NB4 (cell line): ENCODE measurements around the gene HSD3B7.

Source experiments
- DNase-seq: peaks from one replicate; pipeline ENCODE4 v3.0.0; 2010; ENCODE audit warnings: low read depth
- H3K4me3 ChIP-seq: one replicate; pipeline ENCODE4 v1.5.1; 2011; ENCODE audit warnings: mild to moderate bottlenecking, low read depth, low read length, moderate library complexity
- MYC ChIP-seq: IDR thresholded peaks from 2 replicates; pipeline ENCODE4 v1.6.1; 2011; ENCODE audit warnings: low read depth, low read length
- POLR2A ChIP-seq: IDR thresholded peaks from 2 replicates; pipeline ENCODE4 v1.6.1; 2011; ENCODE audit warnings: mild to moderate bottlenecking; ENCODE audit not compliant: insufficient read length; ENCODE audit errors: extremely low read depth
- TF ChIP-seq, protein P1 (sequence below): IDR thresholded peaks from one replicate; pipeline ENCODE4 v1.5.1; 2012; ENCODE audit warnings: low read depth, low read length
- TF ChIP-seq, protein P2 (sequence below): IDR thresholded peaks from 2 replicates; pipeline ENCODE4 v1.6.1; 2011; ENCODE audit warnings: low read depth, low read length

HSD3B7 gene

DNA sequence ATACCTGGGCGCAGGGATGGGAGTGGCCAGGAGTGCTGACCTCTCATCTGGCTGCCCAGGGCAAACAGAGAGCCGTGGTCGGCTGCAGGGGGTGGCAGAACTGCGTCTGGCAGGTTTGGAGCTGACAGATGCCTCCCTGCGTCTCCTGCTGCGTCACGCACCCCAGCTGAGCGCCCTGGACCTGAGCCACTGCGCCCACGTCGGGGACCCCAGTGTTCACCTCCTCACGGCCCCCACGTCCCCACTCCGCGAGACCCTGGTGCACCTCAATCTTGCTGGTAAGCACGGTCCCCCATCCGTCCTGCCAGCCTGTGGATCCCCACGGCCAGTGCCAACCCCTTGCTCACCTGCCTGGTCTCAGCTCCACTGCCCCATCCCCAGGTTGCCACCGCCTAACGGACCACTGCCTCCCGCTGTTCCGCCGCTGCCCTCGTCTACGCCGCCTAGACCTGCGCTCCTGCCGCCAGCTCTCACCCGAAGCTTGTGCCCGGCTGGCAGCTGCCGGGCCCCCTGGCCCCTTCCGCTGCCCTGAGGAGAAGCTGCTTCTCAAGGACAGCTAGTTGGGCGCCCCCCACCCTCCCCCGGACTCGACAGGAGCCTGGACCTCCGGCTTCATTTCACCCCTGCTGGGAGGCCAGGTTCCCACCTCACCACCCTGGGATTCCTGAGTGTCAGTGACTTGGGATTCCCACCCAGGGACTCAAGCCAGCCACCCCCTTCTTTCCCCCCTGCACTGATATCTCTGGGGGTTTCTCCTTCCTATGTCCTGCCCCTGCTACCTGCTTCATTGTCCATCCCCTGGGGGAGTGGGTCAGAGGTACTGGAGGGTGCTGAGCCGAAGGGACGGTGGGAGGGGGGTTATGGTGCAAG is 38.1 kb upstream of the HSD3B7 start:
- no peak for TF ChIP-seq POLR2A
- TF ChIP-seq, protein P1, sequence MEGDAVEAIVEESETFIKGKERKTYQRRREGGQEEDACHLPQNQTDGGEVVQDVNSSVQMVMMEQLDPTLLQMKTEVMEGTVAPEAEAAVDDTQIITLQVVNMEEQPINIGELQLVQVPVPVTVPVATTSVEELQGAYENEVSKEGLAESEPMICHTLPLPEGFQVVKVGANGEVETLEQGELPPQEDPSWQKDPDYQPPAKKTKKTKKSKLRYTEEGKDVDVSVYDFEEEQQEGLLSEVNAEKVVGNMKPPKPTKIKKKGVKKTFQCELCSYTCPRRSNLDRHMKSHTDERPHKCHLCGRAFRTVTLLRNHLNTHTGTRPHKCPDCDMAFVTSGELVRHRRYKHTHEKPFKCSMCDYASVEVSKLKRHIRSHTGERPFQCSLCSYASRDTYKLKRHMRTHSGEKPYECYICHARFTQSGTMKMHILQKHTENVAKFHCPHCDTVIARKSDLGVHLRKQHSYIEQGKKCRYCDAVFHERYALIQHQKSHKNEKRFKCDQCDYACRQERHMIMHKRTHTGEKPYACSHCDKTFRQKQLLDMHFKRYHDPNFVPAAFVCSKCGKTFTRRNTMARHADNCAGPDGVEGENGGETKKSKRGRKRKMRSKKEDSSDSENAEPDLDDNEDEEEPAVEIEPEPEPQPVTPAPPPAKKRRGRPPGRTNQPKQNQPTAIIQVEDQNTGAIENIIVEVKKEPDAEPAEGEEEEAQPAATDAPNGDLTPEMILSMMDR = no peak
- TF ChIP-seq, protein P2, sequence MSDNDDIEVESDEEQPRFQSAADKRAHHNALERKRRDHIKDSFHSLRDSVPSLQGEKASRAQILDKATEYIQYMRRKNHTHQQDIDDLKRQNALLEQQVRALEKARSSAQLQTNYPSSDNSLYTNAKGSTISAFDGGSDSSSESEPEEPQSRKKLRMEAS = no peak
- no peak for TF ChIP-seq MYC
- H3K4me3 ChIP-seq = no peak overlapping the region
- no peak for DNase-seq

DNA sequence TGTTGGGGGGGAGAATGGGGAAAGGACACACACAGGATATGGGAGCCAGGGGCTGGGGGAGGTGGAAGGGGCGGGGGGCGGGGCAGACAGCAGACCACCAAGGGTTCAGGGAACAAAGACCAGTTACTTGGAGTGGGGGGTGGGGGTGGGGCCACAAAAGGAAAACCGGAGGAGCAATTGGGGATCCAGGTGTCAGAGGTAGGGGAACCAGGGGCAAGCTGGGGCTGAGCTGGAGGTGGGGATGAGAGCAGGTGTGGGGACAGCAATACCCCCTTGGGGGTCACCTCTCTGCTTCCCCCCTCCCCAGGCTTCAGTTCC is 37.5 kb upstream of the HSD3B7 start:
- H3K4me3 ChIP-seq = no peak overlapping the region
- no peak for DNase-seq
- TF ChIP-seq, protein P1 = no peak
- TF ChIP-seq, protein P2 = no peak
- TF ChIP-seq POLR2A (no peak), MYC (no peak)

DNA sequence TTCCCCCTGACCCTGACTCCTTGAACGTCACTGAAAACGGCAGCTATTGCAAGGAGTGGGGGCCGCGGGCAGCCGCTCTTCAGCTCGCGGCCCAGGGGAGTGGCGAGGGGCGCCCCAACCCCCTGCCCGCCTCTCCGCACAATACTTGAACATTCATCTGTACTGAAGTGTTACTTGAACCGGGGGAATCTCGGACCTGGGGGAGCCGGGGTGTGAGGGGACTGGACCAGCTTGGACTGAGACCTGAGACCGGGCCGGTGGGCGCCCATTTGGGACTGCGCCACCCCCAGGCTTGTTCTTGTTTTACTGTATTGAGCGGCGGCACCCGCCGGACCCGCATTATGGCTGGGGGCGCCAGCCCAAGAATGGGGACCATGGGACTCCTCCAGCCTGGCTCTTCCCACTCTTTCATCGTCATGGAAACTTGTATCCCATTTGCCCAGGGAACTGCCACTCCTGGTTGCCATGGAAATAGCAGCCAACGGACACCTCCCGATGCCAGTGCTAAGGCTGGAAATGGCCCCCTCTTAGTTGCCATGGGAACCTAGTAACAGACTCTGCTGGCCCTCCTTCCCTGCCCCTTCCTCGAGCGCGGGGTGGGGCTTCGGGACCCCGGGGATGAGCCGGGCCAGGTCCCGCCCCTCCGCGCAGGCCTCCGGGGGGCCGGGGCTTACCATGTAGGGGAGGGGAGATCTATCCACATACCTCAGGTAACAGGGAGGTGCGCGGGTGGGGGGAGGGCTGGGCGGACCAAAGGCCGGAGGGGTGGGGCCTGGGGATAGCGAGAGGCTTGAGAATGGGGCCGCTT is 36.9 kb upstream of the HSD3B7 start:
- peak overlapping the region; percentile 83 for H3K4me3 ChIP-seq
- TF ChIP-seq POLR2A (no peak), MYC (no peak)
- TF ChIP-seq, protein P2 = no peak
- TF ChIP-seq, protein P1 = no peak
- DNase-seq = peak; percentile 51

DNA sequence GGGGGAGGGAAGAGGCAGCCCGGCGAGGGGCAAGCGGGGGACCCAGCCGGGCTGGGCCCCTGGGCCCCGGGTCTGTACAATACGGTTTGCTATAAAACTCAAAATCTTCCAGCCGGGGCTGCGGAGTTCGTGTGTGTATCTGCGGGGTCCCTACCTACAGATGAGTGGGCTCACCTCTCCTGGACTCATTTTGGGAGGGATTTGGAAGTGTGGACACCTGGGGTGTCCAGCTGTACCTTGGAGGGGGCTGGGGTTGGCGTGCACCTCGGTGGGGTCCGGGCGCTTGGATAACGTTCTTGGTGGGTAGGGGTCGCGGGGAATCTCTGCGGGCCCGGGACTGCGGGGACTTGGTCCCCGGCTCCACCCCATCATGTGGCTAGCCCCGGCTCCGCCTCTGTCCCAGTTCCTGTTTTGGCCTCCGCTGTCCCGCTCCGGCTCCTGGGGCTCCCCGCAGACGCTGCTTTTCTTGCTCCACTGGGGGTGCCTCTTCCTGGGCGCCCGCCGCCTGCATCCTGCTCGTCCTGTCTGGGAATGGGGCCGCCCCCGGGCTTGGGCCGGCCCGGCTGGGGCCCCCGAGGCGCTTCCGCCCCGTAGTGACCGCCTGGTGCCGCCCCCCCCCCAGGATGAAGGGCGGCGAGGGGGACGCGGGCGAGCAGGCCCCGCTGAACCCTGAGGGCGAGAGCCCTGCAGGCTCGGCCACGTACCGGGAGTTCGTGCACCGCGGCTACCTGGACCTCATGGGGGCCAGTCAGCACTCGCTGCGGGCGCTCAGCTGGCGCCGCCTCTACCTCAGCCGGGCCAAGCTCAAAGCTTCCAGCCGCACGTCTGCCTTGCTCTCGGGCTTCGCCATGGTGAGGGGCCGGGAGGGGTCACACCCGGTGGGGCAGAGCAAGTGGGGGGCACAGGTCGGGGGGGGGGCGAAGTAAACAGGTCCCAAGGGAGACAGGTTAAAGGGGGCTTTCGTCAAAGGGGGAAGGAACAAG is 36.0 kb upstream of the HSD3B7 start, which contains the start of gene ORAI3:
ORAI3 (plus strand) TSS at position 402 of the 983 bp plus-strand sequence; CDS start at position 624, 222 bp downstream.
- H3K4me3 ChIP-seq = peak within 1 kb of the TSS; percentile 83
- TF ChIP-seq POLR2A = peak; percentile 69
- TF ChIP-seq, protein P2 = peak; percentile 10; the same call in 1 of the 2 replicates
- TF ChIP-seq, protein P1 = no peak
- TF ChIP-seq MYC = 0 out of 2 replicates have a peak, but pooled peaks have one; percentile 13
- peak; percentile 88 for DNase-seq
